Femur (tissue), 1 donor: ENCODE results near the gene SERPINB5.

Experiments
- DNase-seq: peaks from one replicate; pipeline ENCODE4 v3.0.0-alpha.2; 2017

The SERPINB5 gene

DNA sequence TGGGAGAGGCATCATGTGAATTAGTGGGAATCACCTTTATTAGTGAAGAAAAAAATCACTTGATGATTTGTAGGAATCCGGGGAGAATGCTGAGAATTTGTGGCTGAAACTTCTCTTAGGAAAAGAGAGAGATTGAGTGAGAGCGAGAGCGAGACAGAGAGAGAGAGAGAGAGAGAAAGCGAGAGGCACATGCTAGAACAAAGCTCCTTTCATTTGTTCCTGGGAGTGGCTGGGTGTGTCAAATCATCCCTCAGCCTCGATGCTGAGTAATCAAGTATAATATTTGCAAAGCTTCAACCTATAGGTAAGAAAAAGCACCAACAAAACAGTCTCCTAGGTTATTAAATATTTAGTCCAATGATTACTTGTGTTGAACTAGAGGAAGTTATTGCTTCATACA, 4.4 kb upstream of the SERPINB5 start:
- DNase-seq = no peak

DNA sequence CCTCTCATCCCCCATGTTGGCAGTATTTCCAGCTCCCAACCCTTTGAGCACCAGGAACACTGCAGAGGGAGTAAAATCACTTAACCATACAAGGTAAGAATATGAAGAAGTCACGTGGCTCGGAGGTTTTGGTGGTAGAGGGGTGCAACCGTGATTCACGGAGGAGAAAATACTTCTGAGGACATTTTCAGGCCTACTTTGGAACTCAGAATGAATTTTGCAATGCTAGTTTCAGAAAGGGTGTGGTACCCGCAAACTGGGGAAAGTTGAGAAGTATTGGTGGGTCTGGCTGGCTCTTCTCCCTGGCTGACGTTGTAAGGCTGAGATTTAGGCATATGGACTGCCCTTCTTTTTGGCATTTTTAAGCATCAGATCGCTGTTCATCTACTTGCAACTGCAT, 442 bp downstream of the SERPINB5 start:
- no peak for DNase-seq

DNA sequence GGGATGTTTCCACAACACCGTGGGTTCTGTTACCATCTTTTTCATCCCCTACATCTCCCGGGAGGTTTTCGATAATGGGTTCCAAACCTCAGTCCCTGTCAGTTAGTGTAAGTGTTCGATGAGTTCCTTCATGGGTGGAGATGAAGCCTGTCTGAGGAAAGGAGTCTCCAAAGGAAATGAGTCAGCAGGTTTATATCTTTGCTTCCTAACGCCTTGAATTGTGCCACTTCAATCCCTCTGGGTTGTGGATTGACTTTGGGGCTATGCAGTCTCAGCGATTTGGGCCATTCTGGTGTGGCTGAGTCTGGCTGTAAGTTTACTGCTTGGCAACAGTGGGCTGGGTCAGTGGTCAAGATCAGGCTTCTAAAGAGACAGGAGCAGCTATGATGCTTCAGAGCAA, 1.2 kb downstream of the SERPINB5 start:
- DNase-seq = no peak

DNA sequence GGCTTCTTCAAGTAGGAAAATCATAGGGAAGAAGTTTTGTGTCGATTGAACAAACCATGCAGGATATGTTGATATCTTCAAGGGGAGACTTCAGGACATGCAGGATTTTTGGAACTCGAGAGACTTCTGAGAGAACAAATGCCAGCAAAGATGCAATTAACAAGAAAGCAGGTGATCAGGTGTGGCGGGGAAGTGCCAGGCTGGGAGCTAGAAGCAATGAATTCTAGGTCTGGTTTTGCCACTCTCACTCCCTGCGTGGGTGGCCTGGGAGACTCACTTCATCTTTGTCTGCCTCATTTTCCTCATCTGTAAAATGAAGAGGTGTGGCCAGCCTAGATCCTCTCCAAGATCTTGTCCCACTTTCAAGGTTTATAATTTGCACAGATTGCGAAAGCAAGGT, 3.1 kb downstream of the SERPINB5 start:
- DNase-seq = no peak

DNA sequence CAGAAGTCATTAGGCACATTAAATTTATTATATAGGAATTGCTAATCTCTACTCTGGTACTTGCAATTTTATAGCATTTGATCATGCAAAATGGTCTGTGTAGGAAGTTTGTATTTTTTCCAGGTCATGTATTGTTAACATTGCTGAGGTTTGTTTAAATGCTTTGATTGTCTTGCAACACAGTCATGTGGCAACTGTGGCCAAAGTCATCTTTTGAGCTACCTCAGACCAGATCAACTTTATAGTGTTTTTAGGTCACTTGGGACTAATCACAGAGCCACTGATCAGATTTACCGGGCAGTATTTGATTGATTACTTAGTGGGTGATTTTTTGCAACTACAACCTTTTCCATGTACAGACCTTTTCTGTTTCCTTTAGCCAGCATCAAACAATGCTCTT, 3.7 kb downstream of the SERPINB5 start:
- DNase-seq = no peak

DNA sequence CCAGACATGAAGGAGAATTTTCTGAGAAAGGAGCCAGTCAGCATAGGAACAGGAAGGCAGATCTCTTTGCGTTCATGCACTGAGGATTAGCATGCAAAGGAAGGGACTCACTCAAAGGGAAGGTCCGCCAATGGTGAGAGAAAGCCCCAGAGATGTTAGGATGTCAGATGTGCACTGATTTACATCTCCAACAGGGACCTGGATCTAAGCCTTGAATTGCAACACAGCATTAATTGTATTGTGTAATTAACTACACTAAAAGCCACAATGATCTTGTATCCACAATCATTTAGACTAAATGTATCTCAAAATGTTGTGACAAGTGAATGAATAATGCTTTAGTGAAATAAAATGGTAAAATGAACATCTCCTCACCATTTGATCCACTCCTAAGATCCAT, 4.2 kb downstream of the SERPINB5 start:
- DNase-seq = no peak

DNA sequence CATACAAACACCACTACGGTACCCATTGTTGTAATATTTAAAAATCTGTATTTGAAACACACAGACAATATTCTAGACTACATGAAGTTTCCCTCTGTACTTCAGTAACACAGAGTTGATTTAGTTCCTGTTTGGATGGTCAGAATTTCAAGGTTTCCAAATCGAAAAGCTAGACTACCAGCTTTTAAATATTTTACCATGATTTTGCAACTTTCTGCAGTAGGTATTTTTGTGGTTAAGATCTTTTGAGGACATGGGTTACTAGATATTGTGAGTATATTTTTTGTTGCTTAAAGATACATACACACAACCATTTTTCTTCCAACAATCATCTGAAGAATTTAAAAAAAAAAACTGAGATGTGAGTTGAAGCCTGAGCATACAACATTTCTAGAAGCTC, 10.9 kb downstream of the SERPINB5 start:
- DNase-seq = no peak

DNA sequence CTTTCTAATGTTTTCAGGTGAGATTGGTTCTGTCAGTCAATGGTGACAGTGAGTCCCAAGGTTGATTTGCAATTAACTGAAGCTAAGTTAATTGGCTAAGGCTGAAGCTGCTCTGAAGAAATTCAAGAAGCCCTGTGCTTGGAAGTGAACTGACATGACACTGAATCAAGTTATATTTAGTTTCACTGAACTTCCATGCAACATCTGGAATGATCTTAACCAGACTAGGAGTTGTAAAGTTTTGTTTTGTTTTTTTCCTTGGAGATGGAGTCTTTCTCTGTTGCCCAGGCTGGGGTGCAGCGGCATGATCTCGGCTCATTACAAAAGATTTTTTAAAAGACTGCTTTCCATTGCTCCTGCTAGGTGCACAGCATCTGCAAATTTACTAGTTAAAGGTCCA, 11.4 kb downstream of the SERPINB5 start:
- no peak for DNase-seq

DNA sequence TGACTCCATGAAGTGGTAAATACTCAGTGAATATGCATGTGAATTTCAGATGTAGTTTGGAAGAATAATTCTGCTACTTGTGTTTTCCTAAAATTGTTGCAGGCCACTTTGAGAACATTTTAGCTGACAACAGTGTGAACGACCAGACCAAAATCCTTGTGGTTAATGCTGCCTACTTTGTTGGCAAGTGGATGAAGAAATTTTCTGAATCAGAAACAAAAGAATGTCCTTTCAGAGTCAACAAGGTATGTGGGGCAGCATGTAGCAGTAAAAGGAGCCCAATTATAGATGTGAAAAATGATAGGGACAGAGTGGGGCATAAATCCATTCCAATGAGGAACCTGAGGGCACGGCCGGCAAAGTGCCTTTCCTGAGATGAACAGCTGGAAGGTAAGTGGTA, 16.1 kb downstream of the SERPINB5 start:
- no peak for DNase-seq

DNA sequence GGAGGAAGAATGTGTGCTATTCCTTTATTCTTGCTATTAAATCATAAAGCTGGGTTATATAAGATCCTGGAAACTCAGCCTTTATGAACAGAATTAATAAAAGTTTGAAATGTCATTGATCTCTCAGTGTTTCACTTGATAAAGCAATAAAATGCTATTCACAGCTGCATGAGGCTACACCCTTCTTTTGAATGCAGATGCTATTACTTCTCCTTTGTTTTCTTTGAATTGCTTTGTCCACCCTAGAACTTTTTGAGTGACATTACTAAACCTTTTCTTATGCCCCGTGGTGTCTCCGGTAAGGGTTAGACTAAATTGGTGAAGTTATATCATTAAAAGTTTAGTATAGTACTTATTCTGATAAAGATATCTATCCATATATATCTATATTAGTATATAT, 18.9 kb downstream of the SERPINB5 start:
- DNase-seq = no peak

DNA sequence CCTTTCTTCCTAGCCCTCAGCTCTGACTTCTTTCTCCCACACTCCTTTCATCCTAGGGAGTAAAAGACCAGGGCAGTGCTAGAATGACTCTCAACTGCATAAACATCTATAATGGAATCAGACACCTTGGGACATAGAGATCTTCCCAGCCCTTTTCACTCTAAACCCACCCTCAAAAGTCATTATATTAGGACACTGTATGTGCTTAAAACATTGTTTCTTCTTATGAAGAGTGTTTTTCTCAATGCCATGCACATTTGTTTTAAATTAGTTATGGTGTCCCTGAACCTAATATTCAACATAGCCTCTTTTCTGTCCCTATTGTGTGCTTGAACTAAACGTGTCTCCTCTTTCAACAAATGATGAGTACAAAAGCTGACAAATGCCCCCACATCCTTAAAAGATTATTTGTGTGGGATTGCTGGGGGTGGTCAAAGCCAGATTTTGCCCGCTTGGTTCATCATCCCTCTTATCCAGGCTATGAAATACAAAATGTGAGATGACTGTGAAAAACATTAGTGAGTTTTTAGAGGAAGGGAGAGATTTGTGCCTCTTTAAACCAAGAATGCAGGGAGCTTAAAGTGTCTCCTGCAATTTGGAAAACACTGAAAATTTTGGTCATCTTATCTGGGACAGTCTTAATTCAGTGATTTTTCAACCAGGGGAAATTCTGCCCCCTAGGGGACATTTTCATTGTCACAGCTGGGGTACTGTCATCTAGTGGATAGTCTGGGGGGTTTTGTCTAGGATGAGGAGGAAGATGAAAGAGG, 29.0 kb downstream of the SERPINB5 start:
- DNase-seq = no peak

DNA sequence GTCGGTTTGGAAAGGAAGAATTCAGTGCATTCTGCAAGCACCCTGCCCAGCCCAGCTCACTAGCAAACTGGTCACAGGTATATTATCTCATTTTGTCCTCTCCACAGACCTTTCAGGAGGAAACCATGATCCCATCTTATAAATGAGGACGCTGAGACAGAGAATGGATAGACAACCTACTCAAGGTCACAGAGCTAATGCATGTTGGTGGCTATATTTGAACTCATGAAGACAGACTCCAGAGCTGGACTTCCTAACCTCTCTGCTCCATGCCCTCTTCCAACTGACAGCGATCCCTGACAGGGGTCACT, 29.5 kb downstream of the SERPINB5 start:
- no peak for DNase-seq

DNA sequence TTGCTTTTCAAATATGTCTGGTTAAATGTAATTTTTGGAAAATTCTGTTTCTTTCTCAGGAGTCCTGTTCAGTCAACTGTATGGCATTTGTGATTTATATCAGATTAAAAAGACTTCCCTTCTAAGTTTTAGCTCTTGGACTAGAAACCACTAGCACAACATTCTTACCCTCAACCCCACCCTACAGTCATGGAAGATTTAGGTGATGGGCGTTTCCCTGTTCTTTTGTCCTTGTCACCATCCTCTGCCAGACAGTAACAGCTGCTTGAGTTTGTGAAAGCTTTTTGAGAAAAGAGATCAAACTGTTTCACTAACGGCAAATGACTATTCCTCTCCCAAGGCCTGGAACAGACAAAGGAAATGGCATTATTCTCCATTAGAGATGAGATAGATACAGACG, 31.8 kb downstream of the SERPINB5 start:
- no peak for DNase-seq

DNA sequence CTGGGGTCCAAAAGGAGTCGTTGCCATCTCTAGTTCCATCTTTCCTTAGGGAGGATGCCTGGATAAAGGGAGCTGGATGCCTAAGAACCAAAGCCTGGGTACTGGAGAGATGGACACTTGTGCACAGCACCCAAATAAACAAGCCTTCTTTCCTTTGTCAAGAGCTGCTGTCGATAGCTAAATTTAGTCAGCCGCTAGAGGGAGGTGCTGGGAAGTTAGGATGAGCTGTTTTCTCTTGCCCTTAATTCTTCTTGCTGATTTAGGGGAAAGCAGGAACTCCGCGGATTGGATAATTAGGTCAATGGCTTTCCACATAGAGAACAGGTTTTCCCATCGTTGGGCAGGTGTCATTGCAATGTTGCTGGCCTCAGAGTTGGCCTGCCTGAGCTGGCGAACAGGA, 34.5 kb downstream of the SERPINB5 start:
- DNase-seq = no peak

DNA sequence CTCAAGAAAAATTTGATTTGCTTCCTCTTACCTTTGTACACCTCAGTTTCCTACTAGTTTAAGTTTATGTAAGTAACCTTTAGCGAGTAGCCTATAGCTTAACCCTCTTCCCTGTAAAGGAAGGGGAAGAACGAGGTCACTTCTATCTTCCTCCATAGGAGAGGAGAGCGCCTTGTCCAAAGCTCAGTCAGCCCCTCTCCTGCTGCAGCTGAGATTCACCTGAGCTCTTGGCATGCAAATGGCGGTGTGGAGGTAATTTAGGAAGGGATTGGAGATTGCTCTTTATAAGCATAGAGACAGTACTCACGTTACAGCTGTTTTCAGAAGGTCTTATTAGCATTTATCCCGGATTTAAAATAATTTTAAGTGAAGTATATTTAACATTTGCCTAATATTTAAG, 37.6 kb downstream of the SERPINB5 start:
- no peak for DNase-seq

DNA sequence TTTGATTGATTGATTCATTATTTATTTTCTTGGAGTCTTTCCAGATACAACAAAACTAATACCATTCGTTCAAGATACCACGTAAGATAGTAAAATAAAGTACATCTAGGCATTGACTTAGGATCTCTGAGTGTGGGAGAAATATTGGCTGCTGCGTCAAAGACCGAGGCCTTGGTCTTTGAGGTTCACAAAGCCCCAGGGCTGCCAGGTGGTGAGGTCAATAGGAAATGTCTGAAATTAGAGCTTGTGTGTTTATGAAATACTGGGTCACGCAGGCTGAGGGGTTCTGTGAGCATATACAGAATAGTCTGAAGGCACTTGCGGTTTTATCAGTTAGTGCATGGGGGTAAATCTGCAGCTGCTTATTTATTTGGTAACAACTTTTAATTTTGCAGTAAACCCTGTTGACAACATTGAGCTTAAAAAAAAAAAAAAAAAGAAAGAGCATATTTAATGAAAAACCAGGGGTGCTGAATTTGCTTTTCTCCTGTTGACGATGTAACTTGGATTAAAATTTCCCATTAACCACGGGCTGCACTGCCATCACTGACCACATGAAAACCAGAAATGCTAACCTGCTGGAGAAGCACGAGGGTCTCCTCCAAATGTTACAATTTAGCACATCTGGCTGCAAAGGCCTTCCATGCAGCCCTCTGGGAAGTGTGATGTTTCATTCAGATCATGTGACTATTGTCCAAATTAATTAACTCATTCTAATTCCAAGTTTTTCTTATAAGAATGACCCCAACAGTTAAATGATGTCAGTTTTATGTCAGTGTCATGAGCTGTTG, 38.3 kb downstream of the SERPINB5 start:
- DNase-seq = no peak

DNA sequence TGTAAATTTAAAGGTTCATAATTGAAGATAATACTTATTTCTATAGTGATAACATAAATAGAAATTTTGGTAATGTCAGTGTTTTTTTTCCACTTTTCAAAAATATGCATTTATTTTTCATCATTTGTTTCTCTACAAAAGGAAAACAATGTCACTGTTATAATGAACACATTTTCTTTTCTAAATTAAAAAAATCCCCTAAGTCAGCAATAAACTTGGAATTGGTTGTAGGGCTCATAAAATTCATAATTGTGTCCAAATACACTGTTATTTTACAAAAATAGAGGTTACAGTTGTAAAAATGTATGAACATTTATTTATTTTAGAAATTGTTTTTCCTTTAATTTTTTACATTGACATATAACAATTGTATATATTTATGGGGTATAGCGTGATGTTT, 39.0 kb downstream of the SERPINB5 start:
- DNase-seq = no peak

DNA sequence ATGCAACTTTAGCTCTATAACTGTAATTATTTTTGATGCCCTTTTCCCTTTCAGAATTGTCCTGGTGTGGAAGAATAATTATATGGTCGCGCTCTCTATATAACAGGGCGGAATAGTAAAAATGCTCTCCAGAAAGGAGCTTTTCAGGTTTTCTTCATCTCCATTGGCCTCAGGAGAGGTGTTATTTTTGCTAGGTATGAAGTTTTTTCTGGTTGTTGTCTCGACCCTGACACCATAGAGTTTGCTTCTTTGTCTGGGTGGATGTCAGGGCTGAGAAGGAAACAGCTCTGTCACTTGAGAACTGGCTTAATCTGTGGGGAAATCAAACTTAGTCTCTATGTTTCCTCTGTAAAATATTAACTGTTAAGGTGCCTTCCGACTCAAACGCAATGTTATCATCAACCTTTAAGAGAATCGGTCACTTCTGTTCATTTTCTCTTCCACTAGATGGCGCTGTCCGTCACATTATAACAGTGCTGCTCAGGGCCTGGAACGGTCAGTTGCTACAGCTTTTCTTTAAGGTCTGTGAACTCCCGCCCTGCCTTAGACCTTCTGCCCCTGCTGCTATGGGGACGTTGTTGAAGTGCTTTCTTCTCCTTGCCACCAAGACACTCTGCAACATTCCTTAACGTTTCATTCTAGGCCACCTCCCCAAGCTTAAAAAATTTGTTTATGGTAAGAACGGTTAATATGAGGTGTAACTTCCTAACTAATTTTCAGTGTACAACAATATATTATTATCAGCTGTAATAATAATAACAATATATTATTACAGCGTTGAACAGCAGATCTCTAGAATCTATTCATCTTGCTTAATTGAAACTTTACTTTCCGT, 41.6 kb downstream of the SERPINB5 start:
- peak; percentile 72 for DNase-seq

DNA sequence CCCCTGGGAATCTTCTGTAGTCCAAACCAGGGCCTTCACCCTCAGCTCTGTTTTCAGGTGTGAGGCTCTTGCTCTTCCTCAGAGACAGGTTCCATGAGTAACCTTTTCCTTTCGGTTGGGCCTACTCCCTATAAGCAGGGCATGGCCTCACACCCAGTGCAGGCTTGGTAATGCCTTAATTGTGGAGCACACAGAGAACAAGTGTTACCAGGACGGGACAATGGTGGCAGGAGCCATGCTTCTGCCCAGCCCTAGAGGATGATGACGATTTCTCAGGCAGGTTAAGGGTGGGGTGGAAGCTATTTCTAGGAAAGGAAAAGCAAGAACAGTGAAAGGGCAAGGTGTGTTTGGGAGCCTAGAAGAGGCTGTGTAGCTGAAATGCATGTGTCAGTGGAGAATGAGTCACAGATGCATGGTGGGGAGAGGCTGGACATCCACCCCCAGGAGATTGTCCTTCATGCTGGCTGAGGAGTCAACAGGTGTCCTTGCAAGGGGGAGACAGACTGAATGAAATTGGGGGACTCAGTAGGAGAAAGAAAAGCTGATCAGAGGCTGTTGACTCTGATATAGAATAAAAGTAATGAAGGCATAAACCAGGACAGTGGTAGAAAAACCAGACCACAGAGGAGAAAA, 43.4 kb downstream of the SERPINB5 start:
- DNase-seq = no peak

DNA sequence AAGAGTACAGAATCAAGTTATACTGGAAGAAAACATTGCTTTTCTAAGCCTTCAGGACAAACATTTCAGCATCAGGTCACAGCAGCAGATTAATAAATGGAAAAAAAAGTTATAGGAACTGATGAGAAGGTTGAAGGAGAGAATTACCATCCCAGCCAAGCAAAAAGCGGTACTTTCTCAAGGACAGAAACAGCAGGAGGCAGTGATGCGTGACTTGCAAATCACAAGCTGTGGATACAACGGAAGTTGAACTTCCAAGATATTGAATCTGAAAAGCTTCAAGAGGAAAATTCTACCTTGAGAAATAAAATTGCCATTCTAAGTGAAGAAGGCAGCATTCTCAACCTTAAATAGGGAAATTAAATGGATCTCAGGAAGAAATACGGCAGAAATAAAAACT, 46.9 kb downstream of the SERPINB5 start:
- DNase-seq = no peak

DNA sequence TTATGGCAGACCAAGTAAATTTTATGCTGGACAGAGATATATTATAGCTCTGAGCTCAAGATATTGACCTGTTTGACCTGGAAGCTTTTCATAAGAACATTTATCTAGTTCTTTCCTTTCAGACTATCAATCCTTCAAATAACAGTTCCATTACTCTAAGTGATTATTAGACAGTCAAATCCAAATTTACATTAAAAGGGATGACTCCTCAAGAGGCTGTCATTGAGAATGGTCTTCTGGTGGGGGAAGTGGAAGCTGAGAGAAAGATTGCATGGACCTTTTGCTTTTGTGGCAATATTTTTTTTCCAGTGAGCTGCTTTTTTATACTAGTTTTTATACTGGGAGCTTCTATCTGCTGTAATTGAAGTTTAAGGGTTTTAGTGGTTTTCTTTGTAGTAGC, 50.5 kb downstream of the SERPINB5 start:
- no peak for DNase-seq

DNA sequence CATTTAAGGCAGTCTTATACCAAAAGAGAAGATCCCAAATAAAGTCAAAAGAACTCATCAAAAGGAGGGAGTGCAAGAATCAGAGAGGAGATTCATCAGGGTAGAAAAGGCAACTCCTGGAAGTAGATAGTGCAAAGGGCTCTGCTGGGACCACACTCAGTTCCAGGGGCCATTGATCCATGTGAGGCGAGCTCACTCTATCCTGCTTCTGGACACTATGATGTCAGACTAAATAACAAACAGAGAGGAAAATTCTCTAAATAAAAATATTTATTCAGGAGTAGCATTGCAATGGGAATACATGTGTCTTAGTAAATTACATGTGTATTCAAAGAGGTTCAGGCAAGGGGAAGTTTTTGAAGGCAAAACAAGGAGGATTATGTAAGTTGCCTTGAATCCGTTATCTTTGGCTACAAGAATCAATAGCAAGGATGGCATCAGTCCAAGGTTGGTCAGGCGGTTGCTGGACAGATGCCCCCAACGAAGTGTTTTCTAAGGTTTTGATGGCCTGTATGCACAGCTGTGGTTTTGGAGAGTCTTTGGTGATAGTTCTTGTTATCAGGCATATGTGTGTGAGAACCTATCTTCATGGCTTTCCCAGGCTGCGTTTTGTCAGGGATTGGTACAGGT, 52.2 kb downstream of the SERPINB5 start:
- no peak for DNase-seq

DNA sequence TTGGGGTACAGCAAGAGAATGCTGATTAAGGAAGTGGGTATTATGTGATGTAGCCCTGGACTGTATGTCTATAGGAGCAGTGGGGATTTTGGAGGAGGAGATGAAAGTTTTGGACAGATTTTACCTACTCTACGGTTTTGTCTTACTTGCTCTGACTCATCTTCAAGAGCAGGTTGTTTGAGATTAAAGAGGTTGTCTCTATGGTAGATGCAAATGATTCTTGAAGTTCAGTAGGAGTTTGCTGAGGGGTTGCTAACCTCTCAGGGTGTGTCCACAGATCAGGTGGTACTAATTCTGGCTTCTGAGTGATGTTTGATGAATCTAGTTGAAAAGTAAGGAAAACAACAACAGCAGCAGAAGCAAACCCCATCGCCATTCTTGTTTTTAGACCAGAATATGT, 55.7 kb downstream of the SERPINB5 start:
- no peak for DNase-seq
